ENCODE measurements around the gene ITGA5. TPM values are rescaled to one million over a fixed set of nuclear protein-coding genes. Genes with fewer than 3 reads are reported as not detected.

Gene ITGA5
- total RNA-seq, 1 donor from 2014 or later = 95.0 TPM

- DNase-seq (ENCODE audit: extremely low spot score in 2 of 2) = no peak
- H3K36me3 ChIP-seq = peaks cover 0 to 1% of the 10 kb centered on the region in 2 donors
- H3K4me1 ChIP-seq = peaks cover 82% of the 10 kb centered on the region
- peak overlapping the region; percentile 93 for H3K27ac ChIP-seq
- H3K9me3 ChIP-seq = no peaks in the 10 kb centered on the region
- H3K27me3 ChIP-seq = no peaks in the 10 kb centered on the region
- peak overlapping the region in 1 of 2 donors; percentile 58 for H3K4me3 ChIP-seq
- TF ChIP-seq CTCF (IDR thresholded peaks at IDR 0.05) (no peak), POLR2A (IDR thresholded peaks at IDR 0.05) (no peak), POLR2AphosphoS5 (IDR thresholded peaks at IDR 0.05; ENCODE audit: insufficient read depth in 1 of 2, low read depth in 1 of 2) (no peak)
- intact Hi-C loops (cut with DNase I) = no loop called here
These were observed 29.4 kb downstream of the ITGA5 start for GRCh38 chr12:54389607-54390175.

- intact Hi-C loops (cut with DNase I) = no loop called here
- Histone ChIP-seq H3K9me3 (no peaks in the 10 kb centered on the region), H3K27me3 (no peaks in the 10 kb centered on the region), H3K4me1 (peaks cover 87% of the 10 kb centered on the region), H3K4me3 (no peak overlapping the region), H3K27ac (peak overlapping the region; percentile 93), H3K36me3 (no peaks in the 10 kb centered on the region)
- TF ChIP-seq CTCF (IDR thresholded peaks at IDR 0.05) (no peak), POLR2AphosphoS5 (IDR thresholded peaks at IDR 0.05; ENCODE audit: insufficient read depth in 1 of 2, low read depth in 1 of 2) (no peak), POLR2A (IDR thresholded peaks at IDR 0.05) (no peak)
- no peak for DNase-seq (ENCODE audit: extremely low spot score in 2 of 2)
These were observed 29.9 kb downstream of the ITGA5 start for GRCh38 chr12:54389134-54389508.

GRCh38 chr12:54388237-54389133, 30.6 kb downstream of the ITGA5 start:
- Histone ChIP-seq H3K4me3 (no peak overlapping the region), H3K27ac (peak overlapping the region; percentile 93), H3K36me3 (no peaks in the 10 kb centered on the region), H3K27me3 (no peaks in the 10 kb centered on the region), H3K9me3 (no peaks in the 10 kb centered on the region), H3K4me1 (peaks cover 88% of the 10 kb centered on the region)
- DNase-seq (ENCODE audit: extremely low spot score in 2 of 2) = no peak
- intact Hi-C loops (cut with DNase I) = no loop called here
- no peak for TF ChIP-seq POLR2A (IDR thresholded peaks at IDR 0.05)
- no peak for TF ChIP-seq POLR2AphosphoS5 (IDR thresholded peaks at IDR 0.05; ENCODE audit: insufficient read depth in 1 of 2, low read depth in 1 of 2)
- TF ChIP-seq CTCF (IDR thresholded peaks at IDR 0.05) = no peak

GRCh38 chr12:54387114-54387467, 32.0 kb downstream of the ITGA5 start:
- no peaks in the 10 kb centered on the region for H3K27me3 ChIP-seq
- no peaks in the 10 kb centered on the region for H3K9me3 ChIP-seq
- no peak for DNase-seq (ENCODE audit: extremely low spot score in 2 of 2)
- no peaks in the 10 kb centered on the region for H3K36me3 ChIP-seq
- peak overlapping the region; percentile 93 for H3K27ac ChIP-seq
- peaks cover 83% of the 10 kb centered on the region for H3K4me1 ChIP-seq
- no peak overlapping the region for H3K4me3 ChIP-seq
- intact Hi-C loops (cut with DNase I) = no loop called here
- TF ChIP-seq POLR2AphosphoS5 (IDR thresholded peaks at IDR 0.05; ENCODE audit: insufficient read depth in 1 of 2, low read depth in 1 of 2) (no peak), POLR2A (IDR thresholded peaks at IDR 0.05) (no peak), CTCF (IDR thresholded peaks at IDR 0.05) (no peak)
